Epidermal melanocyte (primary cell): ENCODE measurements around the gene CDKN2AIP.

ENCODE experiments used
- DNase-seq: peaks from one replicate; pipeline ENCODE4 v3.0.0; 2011; ENCODE audit warnings: low spot score; ENCODE audit not compliant: insufficient read length

CDKN2AIP gene

GRCh38 chr4:183493246-183493645 lies 48.8 kb downstream of the CDKN2AIP start:
- DNase-seq: no peak

- no peak for DNase-seq
Measured at GRCh38 chr4:183495184-183495583, 50.7 kb downstream of the CDKN2AIP start.
